Kidney (tissue), 14 donors: ENCODE data around the gene ENOX2. TPM values are rescaled to one million over a fixed set of nuclear protein-coding genes. Genes with fewer than 3 reads are reported as not detected.

Experiments used
- DNase-seq, 5 donors: peaks; one replicate each; pipeline ENCODE4 v3.0.0-alpha.2; 2013 to 2020
- FAIRE-seq: peaks from 2 replicates; lab custom pipeline; 2012; peaks lifted over from hg19 to GRCh38; lab: Jason Lieb, UNC
- H3K27ac ChIP-seq, 2 donors: one replicate each; pipeline ENCODE4 v1.7.0; 2013; ENCODE audit warnings: low read depth in 2 of 2, low read length in 2 of 2, inconsistent platforms in 1 of 2
- H3K27me3 ChIP-seq: one replicate; pipeline ENCODE4 v1.7.1; 2013; ENCODE audit warnings: low read length, inconsistent platforms; ENCODE audit not compliant: control insufficient read depth, insufficient read depth
- H3K36me3 ChIP-seq, 3 donors: one replicate each; pipeline versions ENCODE4 v1.7.0 to v1.7.1; 2013; ENCODE audit warnings: low read length in 3 of 3, control low read depth in 1 of 3, inconsistent platforms in 1 of 3; ENCODE audit not compliant: insufficient read depth in 3 of 3, control insufficient read depth in 2 of 3
- H3K4me1 ChIP-seq, 3 donors: one replicate each; pipeline versions ENCODE4 v1.7.0 to v1.7.1; 2013; ENCODE audit warnings: low read length in 3 of 3, inconsistent platforms in 1 of 3, low read depth in 1 of 3; ENCODE audit not compliant: control insufficient read depth in 2 of 3, insufficient read depth in 2 of 3
- H3K4me3 ChIP-seq, 3 donors: one replicate each; pipeline versions ENCODE4 v1.7.0 to v1.8.1; 2013; ENCODE audit warnings: low read length in 3 of 3, control low read depth in 1 of 3, inconsistent platforms in 1 of 3
- H3K9ac ChIP-seq, 3 donors: one replicate each; pipeline versions ENCODE4 v1.7.0 to v1.7.1; 2013; ENCODE audit warnings: low read length in 3 of 3, control low read depth in 1 of 3, inconsistent platforms in 1 of 3
- H3K9me3 ChIP-seq, 3 donors: one replicate each; pipeline versions ENCODE4 v1.7.0 to v1.7.1; 2013; ENCODE audit warnings: low read length in 3 of 3, control low read depth in 1 of 3, inconsistent platforms in 1 of 3; ENCODE audit not compliant: control insufficient read depth in 2 of 3, insufficient read depth in 1 of 3
- CTCF ChIP-seq: IDR thresholded peaks from 3 replicates; pipeline ENCODE4 v1.5.1; 2012; ENCODE audit warnings: mild to moderate bottlenecking, moderate library complexity, borderline replicate concordance; ENCODE audit not compliant: insufficient read depth; ENCODE audit errors: extremely low read depth
- intact Hi-C: fragments of 100-400 bp; cut with DNase I; formaldehyde crosslinking; loops from one replicate; pipeline ENCODE4 v1.11.1; 2022
- polyA plus RNA-seq: library from polyadenylated mRNA; stranded (reverse); fragments of 350-450 nt; fragmentation: Illumina TruSeq; extraction: RNeasy Lipid Tissue Mini Kit (QIAGEN cat#74804); gene quantifications from one replicate; pipeline ENCODE4 v1.2.3, GENCODE V29; 2014; ENCODE audit warnings: low read depth, low replicate concordance; ENCODE audit not compliant: insufficient read depth
- total RNA-seq: library from RNA; stranded (reverse); fragmentation: NEBNext Ultra II Directional; extraction: Animal tissue kit (Norgen Biotek cat#: 25700); gene quantifications from one replicate; pipeline ENCODE4 v1.2.1, GENCODE V29; 2021
- donor health status: control.
- donor health status: control.
- donor health status: control.
- donor health status: control.
- donor health status: control.
- donor health status: DM: yes; HTN: yes; CAD: no.
- donor health status: Normal renal cell carcinoma (clear cell type).

The ENOX2 gene
- total and polyA plus RNA-seq, 2 donors from 2014 or later, result 6.6 to 22.6 TPM

GRCh38 chrX:130834830-130835229 lies 68.2 kb downstream of the ENOX2 start:
- TF ChIP-seq CTCF, result no peak
- no peak overlapping the region for H3K4me3 ChIP-seq
- H3K36me3 ChIP-seq, result no peaks in the 10 kb centered on the region
- no peaks in the 10 kb centered on the region for H3K27me3 ChIP-seq
- H3K4me1 ChIP-seq, result no peaks in the 10 kb centered on the region
- intact Hi-C loops, result no loop called here
- no peak overlapping the region for H3K27ac ChIP-seq
- no peak overlapping the region for H3K9ac ChIP-seq
- H3K9me3 ChIP-seq, result no peaks in the 10 kb centered on the region
- no peak for FAIRE-seq
- no peak for DNase-seq

DNA sequence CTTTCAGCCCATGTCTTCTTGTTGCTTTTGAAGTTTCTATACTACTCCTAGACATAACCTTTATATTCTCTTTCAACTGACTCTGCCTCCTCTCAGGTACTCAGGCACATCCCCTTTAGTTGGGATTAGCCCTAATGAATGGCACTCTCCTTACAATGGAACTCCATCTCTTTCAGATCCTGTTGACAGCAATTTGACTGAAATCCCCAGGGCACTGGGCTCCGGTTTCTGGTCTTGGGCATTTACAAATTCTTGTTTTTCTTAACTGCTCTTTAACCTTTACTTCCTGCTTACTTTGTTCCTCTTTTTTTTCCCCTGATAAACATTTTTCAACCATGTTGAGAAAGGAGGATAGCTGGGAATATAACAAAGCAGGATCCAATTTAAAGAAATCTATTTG lies 68.9 kb downstream of the ENOX2 start:
- H3K9me3 ChIP-seq, result no peaks in the 10 kb centered on the region
- H3K4me1 ChIP-seq, result no peaks in the 10 kb centered on the region
- peak in 1 of 5 donors; percentile 4 for DNase-seq
- no peaks in the 10 kb centered on the region for H3K36me3 ChIP-seq
- H3K27me3 ChIP-seq, result no peaks in the 10 kb centered on the region
- H3K4me3 ChIP-seq, result no peak overlapping the region
- no peak overlapping the region for H3K27ac ChIP-seq
- intact Hi-C loops, result no loop called here
- FAIRE-seq, result peak; percentile 53
- TF ChIP-seq CTCF, result no peak
- no peak overlapping the region for H3K9ac ChIP-seq

GRCh38 chrX:130831347-130831722 lies 71.7 kb downstream of the ENOX2 start:
- TF ChIP-seq CTCF, result no peak
- intact Hi-C loops, result no loop called here
- Histone ChIP-seq H3K4me1 (no peaks in the 10 kb centered on the region), H3K4me3 (no peak overlapping the region), H3K9ac (no peak overlapping the region), H3K27ac (no peak overlapping the region), H3K9me3 (no peaks in the 10 kb centered on the region), H3K36me3 (no peaks in the 10 kb centered on the region), H3K27me3 (no peaks in the 10 kb centered on the region)
- FAIRE-seq (no peak), DNase-seq (no peak)
